Measurements from ENCODE around the gene MICAL2.

GRCh38 chr11:12113294-12113693 lies 2.9 kb downstream of the MICAL2 start:
- TF ChIP-seq NR2C1 (IDR thresholded peaks at IDR 0.05) (no peak), CTCF (IDR thresholded peaks at IDR 0.05 in 2 of 3, conservative IDR thresholded peaks at IDR 0.05 in 1 of 3; ENCODE audit: control insufficient read depth in 2 of 3, extremely low read depth in 1 of 3, insufficient read depth in 1 of 3, low read depth in 3 of 3, low read length in 3 of 3) (no peak), ATF2 (IDR thresholded peaks at IDR 0.05; ENCODE audit: low read length) (no peak), REST (IDR thresholded peaks at IDR 0.05; ENCODE audit: low read depth, low read length) (no peak), EED (IDR thresholded peaks at IDR 0.05; ENCODE audit: low read depth) (no peak), EP300 (IDR thresholded peaks at IDR 0.05; ENCODE audit: borderline replicate concordance in 1 of 2, control insufficient read depth in 1 of 2, low read depth in 2 of 2, low read length in 2 of 2) (no peak), MLLT1 (IDR thresholded peaks at IDR 0.05) (no peak), POLR2AphosphoS5 (IDR thresholded peaks at IDR 0.05; ENCODE audit: low read length) (no peak), RFX5 (IDR thresholded peaks at IDR 0.05; ENCODE audit: low read depth, low read length) (no peak), POLR2A (IDR thresholded peaks at IDR 0.05; ENCODE audit: low read depth, low read length) (no peak), TAF1 (IDR thresholded peaks at IDR 0.05; ENCODE audit: borderline replicate concordance, low read depth, low read length) (no peak)
